ENCODE results near the gene MAML3.
A peak's percentile ranks its signal among the peaks of the same experiment; 100 is the strongest.

The MAML3 gene

GRCh38 chr4:139721789-139722188 lies 432.2 kb downstream of the MAML3 start:
- Mint-ChIP-seq H3K27ac (peak overlapping the region; percentile 50), H3K4me3 (no peak overlapping the region), H3K27me3 (ENCODE audit: low read depth, poor library complexity) (no peaks in the 10 kb centered on the region), H3K4me1 (peaks cover 13% of the 10 kb centered on the region), H3K9me3 (no peaks in the 10 kb centered on the region), H3K36me3 (ENCODE audit: low read depth) (peaks cover 74% of the 10 kb centered on the region)
- TF ChIP-seq CTCF (IDR thresholded peaks at IDR 0.05) = no peak
- no peak for DNase-seq

GRCh38 chr4:139720806-139721205 lies 433.2 kb downstream of the MAML3 start:
- Mint-ChIP-seq H3K27ac (no peak overlapping the region), H3K27me3 (ENCODE audit: low read depth, poor library complexity) (no peaks in the 10 kb centered on the region)

GRCh38 chr4:139719381-139720101 lies 434.4 kb downstream of the MAML3 start:
- Mint-ChIP-seq H3K27ac (no peak overlapping the region), H3K36me3 (ENCODE audit: low read depth) (peaks cover 70% of the 10 kb centered on the region), H3K4me3 (no peak overlapping the region), H3K4me1 (peaks cover 25% of the 10 kb centered on the region), H3K9me3 (no peaks in the 10 kb centered on the region), H3K27me3 (ENCODE audit: low read depth, poor library complexity) (no peaks in the 10 kb centered on the region)
- DNase-seq = no peak
- TF ChIP-seq CTCF (IDR thresholded peaks at IDR 0.05) = no peak

More at GRCh38 chr4:139720806-139721205, 433.2 kb downstream of the MAML3 start:
- Mint-ChIP-seq H3K4me1 (peaks cover 14% of the 10 kb centered on the region), H3K4me3 (no peak overlapping the region), H3K9me3 (no peaks in the 10 kb centered on the region), H3K36me3 (ENCODE audit: low read depth) (peaks cover 75% of the 10 kb centered on the region)
- no peak for TF ChIP-seq CTCF (IDR thresholded peaks at IDR 0.05)
- DNase-seq = no peak

GRCh38 chr4:139718833-139719232 lies 435.2 kb downstream of the MAML3 start:
- Mint-ChIP-seq H3K9me3 (no peaks in the 10 kb centered on the region), H3K4me3 (no peak overlapping the region), H3K36me3 (ENCODE audit: low read depth) (peaks cover 64% of the 10 kb centered on the region), H3K4me1 (peaks cover 32% of the 10 kb centered on the region), H3K27ac (peak overlapping the region; percentile 68), H3K27me3 (ENCODE audit: low read depth, poor library complexity) (no peaks in the 10 kb centered on the region)
- no peak for DNase-seq
- no peak for TF ChIP-seq CTCF (IDR thresholded peaks at IDR 0.05)

GRCh38 chr4:139718358-139718757 lies 435.6 kb downstream of the MAML3 start:
- DNase-seq = no peak
- no peaks in the 10 kb centered on the region for H3K9me3 Mint-ChIP-seq
- TF ChIP-seq CTCF (IDR thresholded peaks at IDR 0.05) = no peak
- H3K4me1 Mint-ChIP-seq = peaks cover 37% of the 10 kb centered on the region
- H3K4me3 Mint-ChIP-seq = no peak overlapping the region
- H3K27me3 Mint-ChIP-seq (ENCODE audit: low read depth, poor library complexity) = no peaks in the 10 kb centered on the region
- no peak overlapping the region for H3K27ac Mint-ChIP-seq
- peaks cover 59% of the 10 kb centered on the region for H3K36me3 Mint-ChIP-seq (ENCODE audit: low read depth)
